Lung (tissue), 12 donors: ENCODE data around the gene ZNF143. TPM values are rescaled to one million over a fixed set of nuclear protein-coding genes. Genes with fewer than 3 reads are reported as not detected.

ENCODE experiments used
- ATAC-seq: fragments of 200-7000 bp; cut with Tn5 transposase; one replicate; pipeline ENCODE4 v1.9.1; 2020; ENCODE audit warnings: moderate number of reproducible peaks; ENCODE audit not compliant: insufficient read depth, low FRiP score
- DNase-seq, 3 donors: peaks; one replicate each; pipeline ENCODE4 v3.0.0-alpha.2; 2013 to 2017
- H3K27ac ChIP-seq, 2 donors: one replicate each; pipeline ENCODE4 v1.5.1; 2013; ENCODE audit warnings: mild to moderate bottlenecking in 2 of 2, moderate library complexity in 2 of 2, control low read depth in 1 of 2, inconsistent platforms in 1 of 2, low read depth in 1 of 2, low read length in 1 of 2
- H3K27me3 ChIP-seq, 3 donors: one replicate each; pipeline ENCODE4 v1.5.1; 2013; ENCODE audit warnings: low read length in 2 of 3; ENCODE audit not compliant: control insufficient read depth in 3 of 3, insufficient read depth in 3 of 3
- H3K36me3 ChIP-seq, 4 donors: one replicate each; pipeline ENCODE4 v1.5.1; 2013; ENCODE audit warnings: low read length in 4 of 4, mild to moderate bottlenecking in 1 of 4, moderate library complexity in 1 of 4; ENCODE audit not compliant: control insufficient read depth in 4 of 4, insufficient read depth in 4 of 4
- H3K4me1 ChIP-seq, 5 donors: one replicate each; pipeline ENCODE4 v1.5.1; 2013; ENCODE audit warnings: low read length in 5 of 5, mild to moderate bottlenecking in 2 of 5, moderate library complexity in 1 of 5; ENCODE audit not compliant: control insufficient read depth in 5 of 5, insufficient read depth in 5 of 5
- H3K4me3 ChIP-seq: one replicate; pipeline ENCODE4 v1.5.1; 2013; ENCODE audit warnings: mild to moderate bottlenecking, control low read depth, moderate library complexity
- H3K9ac ChIP-seq, 2 donors: one replicate each; pipeline ENCODE4 v1.5.1; 2013; ENCODE audit warnings: low read length in 2 of 2, control low read depth in 1 of 2; ENCODE audit not compliant: insufficient read depth in 1 of 2
- H3K9me3 ChIP-seq, 4 donors: one replicate each; pipeline ENCODE4 v1.5.1; 2013; ENCODE audit warnings: low read length in 3 of 4, mild to moderate bottlenecking in 1 of 4, moderate library complexity in 1 of 4; ENCODE audit not compliant: control insufficient read depth in 4 of 4, insufficient read depth in 3 of 4
- CTCF ChIP-seq: IDR thresholded peaks from 2 replicates; pipeline ENCODE4 v1.5.1; 2012; ENCODE audit warnings: mild to moderate bottlenecking; ENCODE audit errors: control extremely low read depth, extremely low read depth
- WGBS, 2 donors: extraction: QIAGEN DNeasy Blood & Tissue Kit; methylation state at CpG; one replicate each; pipeline ENCODE4 v1.1.7; 2013; 5-methylcytosine and 5-hydroxymethylcytosine counted together
- polyA plus RNA-seq, 2 donors: library from polyadenylated mRNA; stranded (reverse); fragments of 200-250 nt; gene quantifications; one replicate each; pipeline ENCODE4 v1.2.1, GENCODE V29; 2013
- total RNA-seq, 2 donors: library from RNA; depleted of rRNA in 1 of 2; stranded (reverse); fragments of >200 nt in 1 of 2; gene quantifications; one replicate each; pipeline ENCODE4 v1.2.1, GENCODE V29; 2014 to 2021
- donor health status: control.
- donor health status: control.
- donor health status: Bipolar disorder and iron deficiency.
- donor health status: healthy.
- donor health status: DM: yes; HTN: yes; CAD: no.

Gene ZNF143
- total and polyA plus RNA-seq, 4 donors, result 9.7 to 32.2 (median 20.3) TPM

DNA sequence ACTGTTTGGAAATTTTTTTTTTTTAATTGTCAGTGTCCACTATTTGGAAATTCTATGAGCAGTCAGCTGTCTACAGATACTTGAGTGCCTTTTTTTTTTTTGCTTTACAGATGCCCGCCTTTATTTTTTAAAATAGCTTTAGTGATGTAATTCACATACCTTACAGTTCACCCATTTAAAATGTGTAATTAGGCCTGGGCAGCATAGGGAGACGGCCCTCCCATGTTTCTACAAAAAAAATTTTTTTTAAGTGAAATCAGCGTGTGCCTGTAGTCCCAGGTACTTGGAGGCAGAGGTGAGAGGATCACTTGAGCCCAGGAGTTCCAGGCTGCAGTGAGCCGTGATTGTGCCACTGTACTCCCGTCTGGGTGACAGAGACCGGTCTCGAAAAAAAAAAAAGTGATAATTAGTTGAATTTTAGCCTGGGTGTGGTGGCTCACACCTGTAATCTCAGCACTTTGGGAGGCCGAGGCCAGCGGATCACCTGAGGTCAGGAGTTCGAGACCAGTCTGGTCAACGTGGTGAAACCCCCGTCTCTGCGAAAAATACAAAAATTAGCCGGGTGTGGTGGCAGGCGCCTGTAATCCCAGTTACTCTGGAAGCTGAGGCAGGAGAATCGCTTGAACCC is 1.5 kb downstream of the ZNF143 start:
- H3K9ac ChIP-seq, result peak overlapping the region; percentile 78 to 99
- H3K9me3 ChIP-seq, result no peaks in the 10 kb centered on the region
- peak overlapping the region; percentile 73 to 97 for H3K27ac ChIP-seq
- H3K4me1 ChIP-seq, result peaks cover 0 to 8% (median 0%) of the 10 kb centered on the region in 5 donors
- no peak overlapping the region for H3K4me3 ChIP-seq
- no peak for ATAC-seq
- WGBS, 2 donors, result 80 to 83% methylated on average over 16 of the region's 16 CpGs
- H3K36me3 ChIP-seq, result peaks cover 0 to 6% (median under 1%) of the 10 kb centered on the region in 4 donors
- no peaks in the 10 kb centered on the region for H3K27me3 ChIP-seq
- no peak for DNase-seq
- no peak for TF ChIP-seq CTCF

DNA sequence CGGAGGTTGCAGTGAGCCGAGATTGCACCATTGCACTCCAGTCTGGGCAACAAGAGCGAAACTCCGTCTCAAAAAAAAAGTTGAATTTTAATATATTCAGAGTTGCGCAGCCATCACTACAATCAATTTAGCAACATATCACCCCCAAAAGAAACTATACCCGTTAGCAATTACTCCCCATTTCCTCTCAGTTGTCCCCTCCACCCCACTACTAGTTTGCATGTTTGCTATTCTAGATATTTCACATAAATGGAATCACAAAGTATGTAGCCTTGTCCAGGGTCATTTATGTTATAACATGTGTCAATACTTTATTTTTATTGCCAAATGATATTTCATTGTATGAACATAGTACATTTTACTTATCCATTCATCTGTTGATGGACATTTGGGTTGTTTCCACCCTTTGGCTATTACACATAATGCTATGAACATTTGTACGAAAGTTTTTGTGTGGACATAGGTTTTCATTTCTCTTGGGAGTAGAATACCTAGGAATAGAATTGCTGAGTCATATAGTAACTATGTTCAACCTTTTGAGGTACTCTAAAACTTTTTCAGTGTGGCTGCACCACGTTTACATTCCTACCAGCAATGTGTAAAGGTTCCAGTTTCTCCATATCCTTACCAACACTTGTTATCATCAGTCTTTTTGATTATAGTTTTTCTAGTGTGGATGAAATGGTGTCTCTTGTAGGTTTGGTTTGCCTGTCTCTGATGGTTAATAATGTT is 2.2 kb downstream of the ZNF143 start:
- TF ChIP-seq CTCF, result no peak
- H3K9me3 ChIP-seq, result no peaks in the 10 kb centered on the region
- H3K36me3 ChIP-seq, result peaks cover 0 to 6% (median under 1%) of the 10 kb centered on the region in 4 donors
- H3K27ac ChIP-seq, result no peak overlapping the region
- 84 to 85% methylated on average over 8 of the region's 8 CpGs for WGBS, 2 donors
- ATAC-seq (no peak), DNase-seq (peak in 1 of 3 donors; percentile 4)
- H3K4me3 ChIP-seq, result no peak overlapping the region
- peaks cover 0 to 8% (median 0%) of the 10 kb centered on the region in 5 donors for H3K4me1 ChIP-seq
- H3K9ac ChIP-seq, result no peak overlapping the region
- H3K27me3 ChIP-seq, result no peaks in the 10 kb centered on the region

- H3K9me3 ChIP-seq, result no peaks in the 10 kb centered on the region
- no peak overlapping the region for H3K9ac ChIP-seq
- H3K4me1 ChIP-seq, result peaks cover 0 to 3% (median 0%) of the 10 kb centered on the region in 5 donors
- H3K4me3 ChIP-seq, result no peak overlapping the region
- H3K27ac ChIP-seq, result no peak overlapping the region
- DNase-seq (no peak), ATAC-seq (no peak)
- TF ChIP-seq CTCF, result no peak
- H3K36me3 ChIP-seq, result peaks cover 5 to 29% (median 17%) of the 10 kb centered on the region in 4 donors
- H3K27me3 ChIP-seq, result no peaks in the 10 kb centered on the region
- WGBS, 2 donors, result 89 to 90% methylated on average over 4 of the region's 4 CpGs
These were observed 10.0 kb downstream of the ZNF143 start for GRCh38 chr11:9470765-9471164.
